Hepatocyte (in vitro differentiated cells): ENCODE data around the gene ASB11. TPM values are rescaled to one million over a fixed set of nuclear protein-coding genes. Genes with fewer than 3 reads are reported as not detected.

ENCODE experiments used
- DNase-seq: peaks from one replicate; pipeline ENCODE4 v3.0.0-alpha.2; 2016; ENCODE audit warnings: low spot score
- H2AFZ ChIP-seq: fragments of 200-600 bp; sonication (generic); 2 replicates; pipeline ENCODE4 v1.6.0; 2016; ENCODE audit warnings: antibody characterized with exemption, mild to moderate bottlenecking
- H3K27ac ChIP-seq: fragments of 200-600 bp; sonication (generic); 2 replicates; pipeline ENCODE4 v1.5.1; 2016; ENCODE audit warnings: mild to moderate bottlenecking
- H3K27me3 ChIP-seq: fragments of 200-600 bp; sonication (generic); 2 replicates; pipeline ENCODE4 v1.6.1; 2016
- H3K36me3 ChIP-seq: fragments of 200-600 bp; sonication (generic); replicated peaks from 2 replicates; pipeline ENCODE4 v1.5.1; 2016; ENCODE audit warnings: low read depth; ENCODE audit not compliant: insufficient read depth
- H3K4me1 ChIP-seq: fragments of 200-600 bp; sonication (generic); 2 replicates; pipeline ENCODE4 v1.5.1; 2016; ENCODE audit warnings: mild to moderate bottlenecking, moderate library complexity; ENCODE audit not compliant: insufficient read depth
- H3K4me2 ChIP-seq: fragments of 200-600 bp; sonication (generic); 2 replicates; pipeline ENCODE4 v1.6.0; 2016
- H3K4me3 ChIP-seq: fragments of 200-600 bp; sonication (generic); 2 replicates; pipeline ENCODE4 v1.5.1; 2016; ENCODE audit warnings: mild to moderate bottlenecking
- H3K79me2 ChIP-seq: fragments of 200-600 bp; sonication (generic); 2 replicates; pipeline ENCODE4 v1.6.0; 2017; ENCODE audit warnings: mild to moderate bottlenecking
- H3K9me2 ChIP-seq: fragments of 200-600 bp; sonication (generic); replicated peaks from 2 replicates; pipeline ENCODE4 v1.6.0; 2017; ENCODE audit warnings: mild to moderate bottlenecking; ENCODE audit not compliant: insufficient read depth
- H3K9me3 ChIP-seq: fragments of 200-600 bp; sonication (generic); 2 replicates; pipeline ENCODE4 v1.5.1; 2016; ENCODE audit warnings: low read depth, mild to moderate bottlenecking
- H4K20me1 ChIP-seq: fragments of 200-600 bp; sonication (generic); 2 replicates; pipeline ENCODE4 v1.6.0; 2016; ENCODE audit warnings: mild to moderate bottlenecking; ENCODE audit not compliant: insufficient read depth, poor library complexity, severe bottlenecking
- EZH2 ChIP-seq: fragments of 200-600 bp; sonication (generic); IDR thresholded peaks from 2 replicates; pipeline ENCODE4 v1.6.1; 2016; ENCODE audit warnings: antibody characterized with exemption, mild to moderate bottlenecking, borderline replicate concordance
- EZH2phosphoT487 ChIP-seq: fragments of 200-600 bp; sonication (generic); IDR thresholded peaks from one replicate; pipeline ENCODE4 v1.6.1; 2018; ENCODE audit warnings: antibody characterized with exemption, mild to moderate bottlenecking, low read depth, moderate library complexity; ENCODE audit not compliant: unreplicated experiment, severe bottlenecking
- WGBS: methylation state at CpG from one replicate; pipeline ENCODE4 v1.1.6; 2016; ENCODE audit warnings: low lambda C conversion rate; ENCODE audit errors: missing lambda C conversion rate; 5-methylcytosine and 5-hydroxymethylcytosine counted together
- polyA plus RNA-seq: library from polyadenylated mRNA; unstranded; fragments of >200 nt; fragmentation: Nextera tagmentation; extraction: Ambion mirVana; gene quantifications from 2 replicates; pipeline ENCODE4 v1.2.1, GENCODE V29; 2016
- total RNA-seq: library from RNA; depleted of rRNA; stranded (reverse); fragments of >200 nt; gene quantifications from 2 replicates; pipeline ENCODE4 v1.2.3, GENCODE V29; 2014
- TF ChIP-seq, protein P1 (sequence below): fragments of 200-600 bp; sonication (generic); IDR thresholded peaks from 2 replicates; pipeline ENCODE4 v1.5.1; 2016; ENCODE audit warnings: antibody characterized with exemption, mild to moderate bottlenecking; ENCODE audit not compliant: poor library complexity

Gene ASB11
- total and polyA plus RNA-seq, 2 experiments from 2014 or later, result 0.20 TPM; not detected in 1

DNA sequence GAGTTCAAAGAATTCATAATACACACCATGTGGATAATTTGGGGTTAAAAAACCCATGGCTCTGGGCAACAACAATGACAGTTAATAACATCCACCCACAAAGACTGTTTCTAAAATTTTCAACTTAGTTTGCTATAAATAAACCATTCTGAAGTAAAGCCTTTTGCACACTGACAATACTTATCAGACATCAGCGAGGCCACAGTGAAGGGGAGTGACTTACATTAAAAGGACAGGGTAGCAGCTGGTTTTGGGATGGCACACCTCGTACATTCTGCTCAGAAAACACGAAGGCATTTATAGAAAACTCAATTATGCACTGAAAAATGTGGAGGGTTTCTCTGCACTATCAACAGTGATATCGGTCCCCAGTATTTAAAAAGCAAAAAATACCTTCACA is 4.9 kb upstream of the ASB11 start:
- 55% methylated on average over 4 of the region's 4 CpGs for WGBS
- DNase-seq, result no peak
- Histone ChIP-seq H3K4me1 (no peaks in the 10 kb centered on the region), H3K36me3 (no peaks in the 10 kb centered on the region), H3K9me3 (no peaks in the 10 kb centered on the region), H3K4me3 (no peak overlapping the region), H3K9me2 (no peaks in the 10 kb centered on the region), H3K27ac (no peak overlapping the region), H2AFZ (no peak overlapping the region), H3K27me3 (no peaks in the 10 kb centered on the region), H3K79me2 (no peaks in the 10 kb centered on the region), H4K20me1 (no peaks in the 10 kb centered on the region), H3K4me2 (no peak overlapping the region)
- TF ChIP-seq, protein P1, sequence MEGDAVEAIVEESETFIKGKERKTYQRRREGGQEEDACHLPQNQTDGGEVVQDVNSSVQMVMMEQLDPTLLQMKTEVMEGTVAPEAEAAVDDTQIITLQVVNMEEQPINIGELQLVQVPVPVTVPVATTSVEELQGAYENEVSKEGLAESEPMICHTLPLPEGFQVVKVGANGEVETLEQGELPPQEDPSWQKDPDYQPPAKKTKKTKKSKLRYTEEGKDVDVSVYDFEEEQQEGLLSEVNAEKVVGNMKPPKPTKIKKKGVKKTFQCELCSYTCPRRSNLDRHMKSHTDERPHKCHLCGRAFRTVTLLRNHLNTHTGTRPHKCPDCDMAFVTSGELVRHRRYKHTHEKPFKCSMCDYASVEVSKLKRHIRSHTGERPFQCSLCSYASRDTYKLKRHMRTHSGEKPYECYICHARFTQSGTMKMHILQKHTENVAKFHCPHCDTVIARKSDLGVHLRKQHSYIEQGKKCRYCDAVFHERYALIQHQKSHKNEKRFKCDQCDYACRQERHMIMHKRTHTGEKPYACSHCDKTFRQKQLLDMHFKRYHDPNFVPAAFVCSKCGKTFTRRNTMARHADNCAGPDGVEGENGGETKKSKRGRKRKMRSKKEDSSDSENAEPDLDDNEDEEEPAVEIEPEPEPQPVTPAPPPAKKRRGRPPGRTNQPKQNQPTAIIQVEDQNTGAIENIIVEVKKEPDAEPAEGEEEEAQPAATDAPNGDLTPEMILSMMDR, result no peak
- no peak for TF ChIP-seq EZH2phosphoT487
- TF ChIP-seq EZH2, result no peak

DNA sequence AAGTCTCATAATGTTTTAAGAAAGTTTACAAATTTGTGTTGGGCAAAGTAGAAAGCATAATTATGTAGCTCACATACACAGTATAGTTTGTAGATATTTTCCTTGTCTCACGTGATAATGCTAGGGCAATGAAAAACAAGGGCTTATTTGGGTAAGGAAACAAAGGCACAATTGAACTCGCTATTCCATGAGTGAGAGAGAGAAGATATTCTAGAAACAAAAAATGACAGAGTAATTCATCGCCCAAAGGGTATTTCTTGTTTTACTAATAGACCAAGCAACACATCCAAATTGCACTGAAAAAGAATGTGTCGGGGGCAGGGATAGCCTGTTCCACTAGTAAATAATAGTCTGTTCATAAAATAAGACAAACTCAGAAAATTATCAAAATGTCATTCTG is 3.6 kb upstream of the ASB11 start:
- H3K79me2 ChIP-seq, result no peaks in the 10 kb centered on the region
- H2AFZ ChIP-seq, result no peak overlapping the region
- no peaks in the 10 kb centered on the region for H4K20me1 ChIP-seq
- no peak for TF ChIP-seq EZH2
- no peak for TF ChIP-seq EZH2phosphoT487
- TF ChIP-seq, protein P1, result no peak
- H3K9me3 ChIP-seq, result no peaks in the 10 kb centered on the region
- no peaks in the 10 kb centered on the region for H3K36me3 ChIP-seq
- no peaks in the 10 kb centered on the region for H3K4me1 ChIP-seq
- H3K4me2 ChIP-seq, result no peak overlapping the region
- no peaks in the 10 kb centered on the region for H3K9me2 ChIP-seq
- H3K27me3 ChIP-seq, result no peaks in the 10 kb centered on the region
- H3K4me3 ChIP-seq, result no peak overlapping the region
- WGBS, result 84% methylated on average over 4 of the region's 4 CpGs
- no peak overlapping the region for H3K27ac ChIP-seq
- DNase-seq, result no peak

DNA sequence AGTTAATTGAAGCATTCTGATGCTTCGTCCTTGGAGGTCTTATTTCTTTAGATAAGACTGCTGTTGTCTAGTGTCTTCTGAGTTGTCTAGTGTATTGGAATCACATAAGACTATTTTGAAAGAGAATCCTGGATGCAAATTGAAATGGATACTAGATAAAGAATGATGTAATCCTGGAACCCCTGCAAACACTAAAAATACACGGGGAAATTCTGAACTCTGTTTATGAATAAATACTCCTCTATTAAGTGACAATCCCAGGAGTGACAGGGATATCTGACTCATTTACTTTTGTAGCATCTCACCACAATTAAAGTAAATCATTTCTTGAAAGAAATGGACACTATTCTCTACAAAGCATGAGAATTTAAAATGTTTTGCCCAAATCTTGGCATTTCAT is 968 bp downstream of the ASB11 start:
- Histone ChIP-seq H3K4me1 (no peaks in the 10 kb centered on the region), H3K9me3 (no peaks in the 10 kb centered on the region), H3K79me2 (no peaks in the 10 kb centered on the region), H2AFZ (no peak overlapping the region), H3K27me3 (no peaks in the 10 kb centered on the region), H3K27ac (no peak overlapping the region), H3K4me2 (no peak overlapping the region), H4K20me1 (no peaks in the 10 kb centered on the region), H3K36me3 (no peaks in the 10 kb centered on the region), H3K9me2 (no peaks in the 10 kb centered on the region), H3K4me3 (no peak overlapping the region)
- no peak for DNase-seq
- TF ChIP-seq EZH2, result no peak
- WGBS, result 61% methylated on average over 2 of the region's 2 CpGs

DNA sequence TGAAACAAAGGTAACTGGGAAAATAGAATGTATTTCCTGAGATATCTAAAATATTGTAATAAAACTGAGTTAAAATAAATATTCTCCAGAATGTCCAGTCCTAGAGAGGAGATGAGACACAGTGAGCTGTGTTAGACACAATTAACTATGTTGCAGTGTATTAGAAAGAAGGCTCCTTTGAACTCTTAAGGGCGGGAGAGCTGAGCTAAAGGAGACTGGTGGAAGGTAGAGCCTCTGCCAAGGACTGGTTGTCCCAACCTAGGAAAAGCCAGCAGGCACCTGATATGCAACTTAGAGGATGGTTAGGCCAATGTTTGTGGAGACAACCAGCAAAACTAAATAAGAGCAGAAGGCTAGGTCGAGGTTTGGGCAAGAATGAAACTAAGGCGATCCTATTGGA is 4.3 kb downstream of the ASB11 start:
- H4K20me1 ChIP-seq, result no peaks in the 10 kb centered on the region
- WGBS, result 83% methylated on average over 3 of the region's 3 CpGs
- H3K27ac ChIP-seq, result no peak overlapping the region
- no peak overlapping the region for H3K4me3 ChIP-seq
- no peak for TF ChIP-seq EZH2
- no peak for TF ChIP-seq EZH2phosphoT487
- TF ChIP-seq, protein P1, result no peak
- no peaks in the 10 kb centered on the region for H3K9me3 ChIP-seq
- H3K4me2 ChIP-seq, result no peak overlapping the region
- H3K27me3 ChIP-seq, result no peaks in the 10 kb centered on the region
- H3K36me3 ChIP-seq, result no peaks in the 10 kb centered on the region
- no peak for DNase-seq
- H3K9me2 ChIP-seq, result no peaks in the 10 kb centered on the region
- H3K4me1 ChIP-seq, result no peaks in the 10 kb centered on the region
- no peaks in the 10 kb centered on the region for H3K79me2 ChIP-seq
- H2AFZ ChIP-seq, result no peak overlapping the region
